GM19239 (cell line): ENCODE results near the gene VPS26B.
"Not testable (repeated sequence)": the region's sequence is repeated elsewhere in the genome, so short reads cannot be mapped to it uniquely, and the experiment has no call there.

ENCODE experiments used
- DNase-seq: peaks from one replicate; pipeline ENCODE4 v3.0.0; 2011; ENCODE audit warnings: low spot score; ENCODE audit not compliant: insufficient read length
- FAIRE-seq: peaks from 2 replicates; lab custom pipeline; 2011; peaks lifted over from hg19 to GRCh38; lab: Jason Lieb, UNC

Gene VPS26B

DNA sequence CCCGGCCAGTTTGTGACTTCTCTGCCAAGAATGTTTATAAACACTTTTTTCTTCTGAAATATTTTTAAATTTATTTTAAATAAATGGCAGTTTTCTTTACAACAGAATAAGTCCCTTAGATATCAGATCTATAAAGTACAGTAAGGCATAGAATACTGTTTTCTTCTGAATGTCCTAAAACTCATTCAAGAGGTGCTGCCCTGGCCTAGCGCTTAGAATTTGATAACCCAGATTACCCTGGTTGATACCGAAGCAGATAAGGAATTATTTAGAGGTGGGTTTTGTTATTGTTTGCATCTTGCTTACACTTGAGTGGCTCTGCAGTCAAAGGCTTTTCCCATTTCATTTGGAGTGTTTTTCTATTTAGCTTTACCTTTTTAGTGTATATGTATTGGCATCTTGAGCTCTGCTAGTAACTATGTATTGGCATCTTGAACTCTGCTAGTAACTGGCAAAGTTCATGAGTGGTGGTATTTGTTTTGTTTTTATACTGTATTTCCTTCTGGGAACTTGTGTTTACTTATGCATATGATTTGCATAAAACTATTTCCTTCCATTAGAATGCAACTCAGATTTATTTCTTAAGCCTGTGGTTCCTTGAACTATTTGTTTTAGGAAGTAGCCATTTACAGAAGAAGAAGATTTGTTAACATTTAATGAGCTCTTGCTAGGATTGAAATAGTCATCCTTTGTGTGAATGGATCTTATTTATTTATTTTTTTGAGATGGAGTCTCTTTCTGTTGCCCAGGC is 30.1 kb downstream of the VPS26B start:
- FAIRE-seq (no peak), DNase-seq (no peak)

DNA sequence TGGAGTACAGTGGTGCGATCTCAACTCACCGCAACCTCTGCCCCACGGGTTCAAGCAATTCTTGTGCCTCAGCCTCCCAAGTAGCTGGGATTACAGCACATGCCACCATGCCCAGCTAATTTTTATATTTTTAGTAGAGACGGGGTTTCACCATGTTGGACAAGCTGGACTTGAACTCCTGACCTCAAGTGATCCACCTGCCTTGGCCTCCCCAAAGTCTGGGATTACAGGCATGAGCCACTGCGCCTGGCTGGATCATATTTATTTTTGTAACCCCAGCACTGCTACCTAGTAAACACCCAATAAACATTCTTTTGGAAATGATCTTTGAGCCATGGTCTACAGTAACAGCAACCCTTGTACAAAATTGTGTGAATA is 30.7 kb downstream of the VPS26B start:
- not testable (repeated sequence) for DNase-seq, FAIRE-seq

DNA sequence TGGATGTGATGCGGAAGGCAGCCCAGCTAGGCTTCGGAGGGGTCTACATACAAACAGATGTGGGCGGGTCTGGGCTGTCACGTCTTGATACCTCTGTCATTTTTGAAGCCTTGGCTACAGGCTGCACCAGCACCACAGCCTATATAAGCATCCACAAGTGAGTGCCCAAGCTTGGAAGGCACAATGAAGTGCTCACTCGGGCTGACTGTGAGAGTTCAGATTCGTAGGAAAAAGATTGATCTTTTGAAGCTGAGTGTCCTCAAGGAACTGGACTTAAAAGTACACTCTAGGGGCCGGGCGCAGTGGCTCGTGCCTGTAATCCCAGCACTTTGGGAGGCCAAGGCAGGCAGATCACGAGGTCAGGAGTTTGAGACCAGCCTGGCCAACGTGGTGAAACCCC is 32.6 kb downstream of the VPS26B start:
- DNase-seq: no peak
- no peak for FAIRE-seq

DNA sequence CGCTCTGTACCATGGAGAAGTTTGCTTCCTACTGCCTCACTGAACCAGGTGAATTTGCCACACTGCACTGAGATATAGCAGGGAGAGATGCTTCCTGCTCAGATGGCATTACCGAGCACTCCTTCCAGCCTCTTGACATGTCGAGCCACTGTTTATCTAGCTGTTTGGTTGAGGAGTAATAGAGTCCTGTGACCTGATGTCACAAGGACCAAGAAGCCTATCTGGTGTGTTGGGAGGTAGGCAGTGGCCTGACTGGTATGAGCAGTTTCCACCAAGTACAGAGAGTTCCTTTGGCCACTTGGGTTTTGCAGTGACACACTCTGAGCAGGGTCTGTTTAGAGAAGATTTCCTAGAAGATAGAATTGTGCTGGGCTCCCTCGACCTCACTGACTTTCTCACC is 34.1 kb downstream of the VPS26B start:
- DNase-seq (no peak), FAIRE-seq (no peak)

DNA sequence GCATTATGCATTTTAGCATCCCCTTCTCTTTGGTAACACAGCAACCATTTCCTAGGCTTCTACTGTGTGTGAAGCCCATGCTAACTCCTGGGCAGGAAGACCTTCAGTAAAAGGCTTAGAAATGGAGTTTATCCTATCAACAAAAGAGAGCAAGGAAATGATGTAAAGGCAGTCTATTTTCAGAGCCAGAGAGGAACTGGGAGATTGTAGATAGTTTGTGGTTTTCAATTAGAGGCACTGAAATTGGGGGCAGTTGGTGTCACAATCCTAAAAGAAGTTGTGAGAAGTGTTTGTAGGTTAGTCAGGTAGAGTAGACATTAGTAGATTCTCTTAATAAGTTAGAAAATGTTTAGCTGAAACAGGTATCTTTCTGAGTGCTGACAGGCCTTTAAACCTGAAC is 36.0 kb downstream of the VPS26B start:
- DNase-seq (no peak), FAIRE-seq (no peak)

DNA sequence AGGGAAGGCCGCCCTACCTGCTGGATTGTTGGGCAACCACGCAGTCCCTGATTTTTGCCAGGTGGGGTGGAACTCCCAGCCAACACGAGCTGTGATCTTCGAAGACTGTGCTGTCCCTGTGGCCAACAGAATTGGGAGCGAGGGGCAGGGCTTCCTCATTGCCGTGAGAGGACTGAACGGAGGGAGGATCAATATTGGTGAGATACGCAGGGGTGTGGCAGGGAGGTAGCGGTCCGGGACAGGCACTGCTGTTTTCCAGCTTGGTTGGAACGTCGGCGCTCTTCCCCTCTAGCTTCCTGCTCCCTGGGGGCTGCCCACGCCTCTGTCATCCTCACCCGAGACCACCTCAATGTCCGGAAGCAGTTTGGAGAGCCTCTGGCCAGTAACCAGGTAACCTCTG is 36.5 kb downstream of the VPS26B start:
- FAIRE-seq: no peak

DNA sequence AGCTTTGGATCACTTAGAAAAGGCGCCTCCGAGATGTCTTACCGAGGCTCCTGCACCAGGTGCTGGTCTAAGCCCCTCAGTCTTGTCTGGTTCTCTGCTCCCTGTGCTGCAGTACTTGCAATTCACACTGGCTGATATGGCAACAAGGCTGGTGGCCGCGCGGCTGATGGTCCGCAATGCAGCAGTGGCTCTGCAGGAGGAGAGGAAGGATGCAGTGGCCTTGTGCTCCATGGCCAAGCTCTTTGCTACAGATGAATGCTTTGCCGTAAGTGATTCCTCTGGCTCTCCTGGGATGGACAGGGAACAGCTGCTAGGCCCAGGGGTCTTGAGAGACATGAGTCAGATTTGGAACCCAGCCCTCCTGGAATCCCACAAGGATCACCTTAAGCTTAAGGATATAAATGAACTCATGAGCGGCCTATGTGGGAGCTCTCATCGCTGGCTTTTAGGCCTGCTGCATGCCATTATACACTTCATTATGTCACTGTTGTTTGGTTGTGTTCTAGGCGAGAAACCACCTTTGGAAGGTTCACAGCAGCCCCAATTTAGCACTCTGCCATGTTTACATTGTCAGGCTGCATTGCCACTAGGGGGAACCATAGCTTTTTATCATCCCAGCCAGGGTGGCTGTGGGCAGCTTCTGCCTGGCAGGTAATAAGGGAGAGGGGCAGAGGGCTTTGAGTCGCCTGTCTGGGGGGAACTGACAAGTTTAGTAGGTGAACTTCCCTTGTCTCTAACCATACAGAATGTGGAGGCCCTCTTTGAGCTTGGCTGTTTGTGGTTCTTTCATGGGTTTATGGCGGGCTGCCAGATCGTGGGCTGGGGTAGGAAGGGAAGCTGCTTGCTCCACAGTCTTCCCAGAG is 37.4 kb downstream of the VPS26B start:
- FAIRE-seq: no peak
- DNase-seq: no peak

More for the DNA sequence above, 36.5 kb downstream of the VPS26B start:
- DNase-seq: no peak

DNA sequence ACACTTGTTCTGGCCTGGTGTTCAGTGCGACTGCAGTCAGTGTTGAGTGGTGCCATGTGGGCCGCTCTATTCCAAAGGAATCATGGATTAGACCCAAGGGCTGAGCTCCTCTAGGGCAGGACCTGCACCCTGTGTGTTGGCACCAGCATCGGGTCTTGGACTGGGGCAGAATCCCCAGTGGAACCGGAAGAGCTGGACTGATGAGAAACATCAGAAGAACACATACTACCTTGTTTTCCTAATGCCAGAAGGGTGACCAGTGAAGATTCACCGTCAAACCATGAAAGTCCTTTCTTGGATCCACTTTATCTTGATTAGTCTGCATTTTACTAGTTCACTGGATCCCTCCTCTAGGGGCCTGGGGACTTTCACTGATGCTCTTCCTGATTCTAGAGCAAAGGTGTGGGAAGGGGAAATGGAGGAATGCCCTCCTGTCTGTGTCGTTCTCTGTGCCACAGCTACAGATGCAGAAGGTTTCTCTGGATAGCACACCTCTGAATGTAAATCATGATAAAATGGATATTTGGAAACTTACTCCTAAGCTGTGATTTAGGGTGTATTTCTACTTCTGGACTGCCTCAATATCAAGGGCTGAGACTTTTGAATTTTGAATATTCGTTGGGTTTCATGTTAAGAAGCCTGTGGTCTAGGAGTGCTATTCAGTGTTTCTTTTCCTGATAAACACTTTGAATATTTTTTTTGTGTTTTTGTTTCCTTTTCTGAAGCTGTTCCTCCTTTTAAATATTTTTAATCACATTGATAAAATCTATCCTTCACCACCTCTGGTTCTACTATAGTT is 40.7 kb downstream of the VPS26B start:
- FAIRE-seq (no peak), DNase-seq (no peak)

DNA sequence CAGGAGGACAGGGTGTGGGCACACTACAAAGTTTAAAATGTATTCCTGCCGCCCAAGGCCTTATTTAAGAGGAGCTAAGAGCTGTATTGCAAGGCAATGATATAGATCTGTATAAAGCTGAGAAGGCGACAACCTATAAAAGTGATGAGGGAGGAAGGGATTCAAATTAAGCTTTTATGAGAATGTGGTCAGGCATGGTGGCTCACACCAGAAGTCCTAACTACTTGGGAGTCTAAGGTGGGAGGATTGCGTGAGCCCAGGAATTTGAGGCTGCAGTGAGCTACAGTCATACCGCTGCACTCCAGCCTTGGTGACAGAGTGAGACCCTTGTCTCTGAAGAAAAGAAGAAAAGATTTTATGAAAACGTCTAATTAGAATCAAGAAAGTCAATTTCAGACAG is 42.0 kb downstream of the VPS26B start:
- DNase-seq (no peak), FAIRE-seq (no peak)

DNA sequence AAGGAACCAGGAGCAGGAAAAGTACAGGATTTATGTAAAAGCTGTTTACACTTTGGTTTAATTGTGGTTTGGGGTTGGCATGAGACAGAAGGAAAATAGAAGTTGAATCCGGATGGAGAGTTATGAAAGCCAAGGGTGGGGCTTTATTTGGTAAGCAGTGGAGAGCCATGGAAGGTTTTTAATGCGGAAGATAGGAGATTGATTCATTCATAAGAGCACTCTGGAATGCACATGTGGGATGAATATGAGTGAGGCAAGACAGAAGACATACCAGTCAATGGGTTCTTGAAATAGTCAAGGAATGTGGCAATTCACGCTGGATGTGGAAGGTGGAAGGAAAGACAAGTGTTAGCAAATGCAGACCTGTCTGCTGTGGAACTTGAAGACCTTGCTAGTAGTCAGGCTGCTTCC is 42.4 kb downstream of the VPS26B start:
- FAIRE-seq (no peak), DNase-seq (no peak)

DNA sequence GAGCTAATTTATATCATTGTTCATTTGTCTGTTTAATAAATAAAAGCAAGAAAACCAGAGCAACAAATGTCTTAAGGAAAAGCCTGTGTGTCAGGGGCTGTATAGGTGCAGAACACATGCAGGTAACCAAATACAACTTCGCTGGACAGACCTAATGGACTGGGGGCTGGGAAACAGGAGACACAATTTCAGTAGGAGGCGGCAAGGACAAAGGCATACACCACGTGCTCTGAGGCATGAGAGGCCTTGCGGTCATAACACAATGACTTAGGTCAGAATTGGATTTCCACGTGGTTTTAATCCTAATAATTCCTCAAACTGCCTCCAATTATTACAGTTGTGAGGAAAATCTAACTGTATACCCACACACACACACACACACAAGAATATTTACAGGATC is 43.0 kb downstream of the VPS26B start:
- DNase-seq: no peak
- no peak for FAIRE-seq

DNA sequence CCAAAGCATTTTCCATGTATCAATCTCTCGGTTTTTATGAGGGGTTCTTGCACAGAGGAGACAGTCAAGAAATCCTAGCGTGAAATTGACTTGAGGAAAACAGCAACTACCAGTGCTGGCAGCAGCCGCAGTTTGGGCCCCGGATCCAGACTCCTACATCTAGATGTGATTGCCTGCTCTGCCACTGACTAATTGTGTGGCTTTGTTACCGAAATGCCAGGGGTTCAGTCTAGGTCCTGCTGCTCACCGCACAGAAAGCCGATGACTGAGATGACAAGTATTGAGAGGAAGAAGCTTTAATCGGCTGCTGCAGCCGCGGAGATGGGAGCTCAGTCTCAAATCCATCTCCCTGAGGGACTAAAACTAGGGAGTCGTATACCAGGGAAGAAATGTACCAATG is 43.5 kb downstream of the VPS26B start:
- DNase-seq: no peak
- FAIRE-seq: no peak

DNA sequence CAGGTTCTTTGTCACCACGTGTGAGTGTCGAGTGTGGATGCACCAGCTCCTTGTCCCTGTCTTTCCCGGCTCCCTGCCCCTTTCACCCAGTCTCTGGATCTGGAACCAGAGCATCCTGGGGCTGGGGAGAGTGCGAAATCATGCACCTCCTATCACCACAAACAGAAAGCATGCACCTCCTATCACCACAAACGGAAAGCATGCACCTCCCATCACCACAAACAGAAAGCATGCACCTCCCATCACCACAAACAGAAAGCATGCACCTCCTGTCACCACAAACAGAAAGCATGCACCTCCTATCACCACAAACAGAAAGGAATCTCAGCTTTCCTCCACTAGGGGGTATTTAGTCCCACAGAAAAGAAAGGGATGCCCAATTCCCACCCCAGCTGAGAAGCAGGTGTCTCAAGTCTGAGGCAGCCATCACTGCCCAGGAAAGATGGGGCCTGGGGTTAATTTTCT is 45.8 kb downstream of the VPS26B start:
- FAIRE-seq (no peak), DNase-seq (no peak)

DNA sequence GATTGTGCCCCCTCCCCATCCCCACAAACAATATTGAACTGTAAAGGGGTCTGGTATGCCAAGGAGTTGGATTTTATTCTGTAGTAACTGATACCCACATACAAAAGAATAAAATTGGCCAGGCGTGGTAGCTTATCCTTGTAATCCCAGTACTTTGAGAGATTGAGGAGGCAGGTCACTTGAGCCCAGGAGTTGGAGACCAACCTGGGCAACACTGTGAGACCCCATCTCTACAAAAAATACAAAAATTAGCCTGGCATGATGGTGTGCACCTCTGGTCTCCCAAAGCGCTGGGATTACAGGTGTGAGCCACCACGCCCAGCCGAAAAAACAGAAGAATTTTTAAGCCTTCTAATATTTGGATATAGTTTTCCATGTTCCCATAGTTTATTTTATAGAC is 47.5 kb downstream of the VPS26B start:
- no peak for FAIRE-seq
- no peak for DNase-seq

DNA sequence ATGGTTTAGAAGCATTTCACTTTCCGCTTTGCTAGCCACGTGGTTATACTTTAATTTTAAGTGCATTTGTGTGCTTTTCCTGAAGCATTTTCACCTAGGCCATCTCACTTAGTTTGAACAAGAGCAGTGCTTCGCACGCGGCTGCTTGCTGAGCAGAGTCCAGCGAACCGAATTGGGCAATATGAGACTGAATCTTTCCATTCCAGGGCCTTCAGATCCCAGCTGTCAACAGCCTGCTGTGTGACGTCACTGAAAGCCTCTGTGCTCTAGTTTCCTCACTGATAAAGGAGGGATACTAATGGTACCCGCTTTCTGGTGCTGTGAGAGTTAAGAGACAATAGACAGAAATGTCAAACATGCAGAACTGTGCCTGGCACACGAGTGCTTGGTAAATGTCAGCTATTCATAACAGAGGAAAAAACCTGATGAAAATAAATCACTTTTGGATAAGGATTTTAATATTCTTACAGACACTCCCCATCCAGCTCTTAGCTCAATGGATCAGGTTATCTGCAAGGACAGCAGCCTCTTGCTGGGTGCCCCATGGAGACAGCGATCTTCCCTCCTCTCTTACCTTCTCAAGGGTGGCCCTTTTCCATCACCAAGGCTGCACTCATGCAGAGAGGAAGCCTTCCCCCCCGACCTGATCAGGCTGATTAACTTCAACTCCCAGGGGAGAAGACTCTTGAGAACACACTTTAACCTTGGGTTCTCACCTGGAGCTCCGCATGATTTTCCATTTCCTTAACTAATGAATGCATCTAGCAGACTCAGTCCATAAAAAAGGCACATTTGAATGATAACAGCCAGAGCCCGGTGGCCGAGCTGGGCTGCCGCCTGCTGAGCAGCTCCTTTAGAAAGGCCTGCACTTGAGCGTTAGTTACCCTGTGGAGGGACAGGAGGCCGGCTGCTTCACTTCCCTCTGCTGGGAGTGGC is 48.2 kb downstream of the VPS26B start:
- FAIRE-seq (no peak), DNase-seq (no peak)

DNA sequence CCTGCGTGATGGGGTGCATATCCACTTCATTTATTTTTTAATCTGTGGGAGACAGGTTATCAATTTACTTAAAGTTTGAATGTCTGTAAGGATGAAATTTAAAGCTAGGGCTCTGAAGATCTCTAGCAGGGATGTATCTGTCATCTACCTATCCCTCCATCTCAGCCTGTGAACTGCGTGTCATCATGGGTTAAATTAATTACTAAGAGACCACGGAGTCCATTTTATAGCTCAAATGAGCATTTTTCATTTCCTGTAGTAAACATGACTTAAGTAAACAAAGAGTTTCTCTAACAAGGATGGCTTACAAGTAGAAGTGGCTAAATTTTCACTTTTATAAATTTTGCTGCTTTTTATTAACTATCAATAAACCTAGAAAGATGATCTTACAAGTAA is 48.8 kb downstream of the VPS26B start:
- no peak for FAIRE-seq

DNA sequence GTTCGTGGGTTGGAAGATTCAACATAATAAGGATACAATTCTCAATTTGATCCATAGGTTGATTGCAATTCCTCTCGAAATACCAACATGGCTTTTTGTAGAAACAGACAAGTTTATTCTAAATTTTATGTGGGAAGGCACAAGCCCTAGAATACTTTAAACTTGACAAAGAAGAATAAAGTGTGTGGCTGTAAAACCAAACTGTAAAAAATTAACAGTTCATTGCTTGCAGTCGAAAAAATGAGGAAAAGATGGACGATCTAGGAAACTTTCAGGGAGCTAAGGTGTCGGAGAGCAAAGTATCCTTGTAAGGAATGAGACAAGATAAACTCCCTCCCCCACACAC is 50.7 kb downstream of the VPS26B start:
- FAIRE-seq (no peak), DNase-seq (no peak)

More for the DNA sequence above, 48.8 kb downstream of the VPS26B start:
- DNase-seq: no peak

DNA sequence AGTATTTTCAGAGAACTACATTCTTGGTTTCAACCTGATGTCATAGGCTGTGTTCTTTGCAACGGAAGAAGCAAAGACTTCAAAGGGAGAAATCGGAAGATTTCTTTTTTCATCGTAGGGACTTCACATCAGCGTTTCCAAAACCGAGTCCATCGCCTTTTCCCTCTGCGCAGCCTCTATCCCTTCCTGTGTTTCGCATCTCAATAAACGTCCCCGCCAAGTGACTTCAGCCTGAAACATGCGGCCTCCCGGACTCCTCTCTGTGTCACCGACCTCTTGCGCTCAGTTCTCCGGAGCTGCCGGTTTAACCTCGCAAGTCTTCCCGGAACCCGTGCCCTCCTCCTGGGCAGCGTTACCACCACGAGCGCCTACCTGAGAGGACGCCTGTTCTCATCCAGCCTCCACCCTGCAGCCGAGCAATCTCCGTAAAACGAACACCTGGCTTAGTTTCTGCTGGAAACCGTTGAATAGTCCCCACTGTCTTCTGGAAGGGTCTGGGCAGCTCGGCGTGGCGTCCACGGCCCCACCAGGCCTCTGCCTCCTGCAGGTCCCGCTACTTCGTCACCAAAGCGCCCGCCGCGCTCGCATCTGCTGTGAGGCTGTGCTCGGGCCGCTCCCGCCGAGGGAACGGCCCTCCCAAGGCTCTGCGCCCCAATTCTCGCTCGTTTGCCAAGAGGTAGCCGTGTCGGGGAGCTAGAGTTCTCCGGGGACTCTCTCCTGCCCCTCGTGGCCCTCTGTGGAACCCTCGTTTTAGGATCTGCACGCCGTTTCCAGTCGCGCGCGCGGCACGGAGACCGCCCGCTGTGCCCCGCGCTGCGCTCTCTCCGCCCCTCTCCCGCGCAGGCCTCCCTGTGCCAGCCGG is 51.3 kb downstream of the VPS26B start, which contains the start of gene GLB1L3:
TSS of gene GLB1L3 (plus strand) at position 846 of the 862 bp plus-strand sequence. CDS start 362 bp downstream, outside the sequence.
- no peak for FAIRE-seq
- DNase-seq: no peak
